ENCODE results near the gene DACT2. TPM values are rescaled to one million over a fixed set of nuclear protein-coding genes. Genes with fewer than 3 reads are reported as not detected.

Gene DACT2
- total RNA-seq, 2 donors from 2014 or later = 4.9 to 5.4 TPM

DNA sequence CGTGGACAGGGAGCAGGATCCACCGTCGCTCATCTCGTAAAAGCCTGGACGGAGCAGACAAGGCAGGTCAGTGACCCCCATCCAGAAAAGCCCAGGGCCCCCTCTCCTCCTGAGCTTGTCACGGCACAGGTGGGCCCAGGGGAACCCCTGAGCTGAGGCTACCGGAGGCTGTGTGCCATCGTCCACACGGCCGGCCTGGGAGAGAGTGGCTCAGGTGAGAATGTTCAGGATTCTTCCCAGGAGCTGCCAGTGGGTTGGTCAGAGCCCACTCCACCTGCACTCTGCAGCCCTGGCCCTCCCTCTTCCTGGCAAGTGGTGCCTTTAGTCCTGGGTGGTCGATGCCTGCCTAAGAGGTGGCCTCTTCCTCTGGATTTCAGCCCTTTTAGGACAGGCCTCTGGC lies 9.2 kb downstream of the DACT2 start:
- ATAC-seq = no peak
- no peaks in the 10 kb centered on the region for H3K27me3 ChIP-seq
- H3K4me3 ChIP-seq = no peak overlapping the region
- no peaks in the 10 kb centered on the region for H3K4me1 ChIP-seq
- 86% methylated on average over 6 to 11 of the region's 11 CpGs for WGBS, 2 donors
- no peaks in the 10 kb centered on the region for H3K36me3 ChIP-seq (replicated peaks in 1 of 2; ENCODE audit: insufficient read depth in 1 of 2, low read depth in 2 of 2)
- no peak for TF ChIP-seq POLR2A (IDR thresholded peaks at IDR 0.05)
- TF ChIP-seq, protein P1, sequence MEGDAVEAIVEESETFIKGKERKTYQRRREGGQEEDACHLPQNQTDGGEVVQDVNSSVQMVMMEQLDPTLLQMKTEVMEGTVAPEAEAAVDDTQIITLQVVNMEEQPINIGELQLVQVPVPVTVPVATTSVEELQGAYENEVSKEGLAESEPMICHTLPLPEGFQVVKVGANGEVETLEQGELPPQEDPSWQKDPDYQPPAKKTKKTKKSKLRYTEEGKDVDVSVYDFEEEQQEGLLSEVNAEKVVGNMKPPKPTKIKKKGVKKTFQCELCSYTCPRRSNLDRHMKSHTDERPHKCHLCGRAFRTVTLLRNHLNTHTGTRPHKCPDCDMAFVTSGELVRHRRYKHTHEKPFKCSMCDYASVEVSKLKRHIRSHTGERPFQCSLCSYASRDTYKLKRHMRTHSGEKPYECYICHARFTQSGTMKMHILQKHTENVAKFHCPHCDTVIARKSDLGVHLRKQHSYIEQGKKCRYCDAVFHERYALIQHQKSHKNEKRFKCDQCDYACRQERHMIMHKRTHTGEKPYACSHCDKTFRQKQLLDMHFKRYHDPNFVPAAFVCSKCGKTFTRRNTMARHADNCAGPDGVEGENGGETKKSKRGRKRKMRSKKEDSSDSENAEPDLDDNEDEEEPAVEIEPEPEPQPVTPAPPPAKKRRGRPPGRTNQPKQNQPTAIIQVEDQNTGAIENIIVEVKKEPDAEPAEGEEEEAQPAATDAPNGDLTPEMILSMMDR (IDR thresholded peaks at IDR 0.05) = no peak
- DNase-seq = no peak
- no peaks in the 10 kb centered on the region for H3K9me3 ChIP-seq
- intact Hi-C loops (cut with DNase I) = no loop called here
- H3K27ac ChIP-seq = no peak overlapping the region

- DNase-seq (no peak), ATAC-seq (no peak)
- intact Hi-C loops (cut with DNase I) = no loop called here
- no peaks in the 10 kb centered on the region for H3K9me3 ChIP-seq
- no peaks in the 10 kb centered on the region for H3K36me3 ChIP-seq (replicated peaks in 1 of 2; ENCODE audit: insufficient read depth in 1 of 2, low read depth in 2 of 2)
- TF ChIP-seq POLR2A (IDR thresholded peaks at IDR 0.05) = no peak
- TF ChIP-seq, protein P1 (IDR thresholded peaks at IDR 0.05) = no peak
- H3K27ac ChIP-seq = no peak overlapping the region
- H3K27me3 ChIP-seq = no peaks in the 10 kb centered on the region
- no peak overlapping the region for H3K4me3 ChIP-seq
- WGBS, 2 donors = 87 to 92% methylated on average over 14 to 15 of the region's 15 CpGs
- H3K4me1 ChIP-seq = no peaks in the 10 kb centered on the region
These were observed 9.6 kb downstream of the DACT2 start for GRCh38 chr6:168309997-168310396.

DNA sequence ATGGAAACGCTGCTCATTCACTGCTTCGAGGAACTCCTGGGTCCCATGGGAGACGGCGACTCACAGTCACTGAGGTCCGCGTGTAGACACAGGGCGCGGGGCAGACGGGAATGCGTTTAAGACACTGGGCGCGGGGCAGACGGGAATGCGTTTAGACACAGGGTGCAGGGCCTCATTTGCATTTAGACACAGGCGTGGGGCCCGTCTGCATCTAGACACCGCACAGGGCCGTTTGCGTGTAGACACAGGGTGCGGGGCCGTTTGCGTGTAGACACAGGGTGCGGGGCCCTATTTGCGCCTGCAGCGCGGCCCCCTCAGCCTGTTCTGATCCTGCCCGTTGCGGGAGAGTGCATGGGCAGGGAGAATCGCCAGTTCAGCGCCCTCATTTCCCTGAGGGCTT lies 10.4 kb downstream of the DACT2 start:
- no peak for TF ChIP-seq POLR2A (IDR thresholded peaks at IDR 0.05)
- TF ChIP-seq, protein P1 (IDR thresholded peaks at IDR 0.05) = no peak
- H3K9me3 ChIP-seq = no peaks in the 10 kb centered on the region
- WGBS, 2 donors = 86 to 90% methylated on average over 29 to 30 of the region's 30 CpGs
- H3K4me3 ChIP-seq = no peak overlapping the region
- no peak for DNase-seq
- no peaks in the 10 kb centered on the region for H3K36me3 ChIP-seq (replicated peaks in 1 of 2; ENCODE audit: insufficient read depth in 1 of 2, low read depth in 2 of 2)
- no peaks in the 10 kb centered on the region for H3K4me1 ChIP-seq
- intact Hi-C loops (cut with DNase I) = no loop called here
- ATAC-seq = no peak
- H3K27me3 ChIP-seq = no peaks in the 10 kb centered on the region
- no peak overlapping the region for H3K27ac ChIP-seq

- Histone ChIP-seq H3K4me3 (no peak overlapping the region), H3K27ac (no peak overlapping the region), H3K9me3 (no peaks in the 10 kb centered on the region), H3K36me3 (replicated peaks in 1 of 2; ENCODE audit: insufficient read depth in 1 of 2, low read depth in 2 of 2) (no peaks in the 10 kb centered on the region), H3K27me3 (no peaks in the 10 kb centered on the region), H3K4me1 (no peaks in the 10 kb centered on the region)
- ATAC-seq (no peak), DNase-seq (no peak)
- WGBS, 2 donors = 93 to 94% methylated on average over 16 to 32 of the region's 35 CpGs
- intact Hi-C loops (cut with DNase I) = no loop called here
- no peak for TF ChIP-seq POLR2A (IDR thresholded peaks at IDR 0.05)
- TF ChIP-seq, protein P1 (IDR thresholded peaks at IDR 0.05) = no peak
These were observed 11.0 kb downstream of the DACT2 start for GRCh38 chr6:168308390-168309144.

DNA sequence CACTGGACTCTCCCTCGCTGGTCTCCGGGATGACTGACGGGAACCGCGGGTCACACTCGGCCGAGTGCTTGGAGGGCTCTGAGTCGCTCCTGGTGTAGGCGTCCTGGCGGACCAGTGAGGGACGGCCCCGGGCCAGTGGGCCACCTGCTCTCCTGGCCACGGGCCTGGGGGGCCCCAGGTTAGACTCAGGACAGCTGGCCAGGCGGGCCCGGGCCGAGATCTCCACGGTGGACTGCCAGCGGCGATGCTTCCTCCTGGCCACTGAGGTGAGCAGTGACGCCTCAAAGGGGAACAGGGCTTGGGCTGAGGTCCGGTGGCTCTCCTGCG lies 11.9 kb downstream of the DACT2 start:
- TF ChIP-seq, protein P1 (IDR thresholded peaks at IDR 0.05) = no peak
- no peak for TF ChIP-seq POLR2A (IDR thresholded peaks at IDR 0.05)
- Histone ChIP-seq H3K9me3 (no peaks in the 10 kb centered on the region), H3K27me3 (no peaks in the 10 kb centered on the region), H3K36me3 (replicated peaks in 1 of 2; ENCODE audit: insufficient read depth in 1 of 2, low read depth in 2 of 2) (no peaks in the 10 kb centered on the region), H3K4me3 (no peak overlapping the region), H3K4me1 (peaks cover under 1% of the 10 kb centered on the region), H3K27ac (no peak overlapping the region)
- ATAC-seq (no peak), DNase-seq (no peak)
- WGBS, 2 donors = 80 to 88% methylated on average over 1 to 16 of the region's 22 CpGs
- intact Hi-C loops (cut with DNase I) = no loop called here

All from body of pancreas (tissue), 4 donors.